Smooth muscle cell (in vitro differentiated cells): ENCODE results near the gene SULT1A2. TPM values are rescaled to one million over a fixed set of nuclear protein-coding genes. Genes with fewer than 3 reads are reported as not detected.
"Not testable (repeated sequence)": the region's sequence is repeated elsewhere in the genome, so short reads cannot be mapped to it uniquely, and the experiment has no call there.

ENCODE experiments used
- DNase-seq: peaks from one replicate; lab custom pipeline; 2025; ENCODE audit not compliant: unreplicated experiment; lab: John Stamatoyannopoulos, UW
- H2AFZ ChIP-seq: fragments of 200-600 bp; sonication (generic); 2 replicates; pipeline ENCODE4 v1.6.0; 2016; ENCODE audit warnings: antibody characterized with exemption, low read depth, mild to moderate bottlenecking
- H3F3A ChIP-seq: fragments of 200-600 bp; sonication (generic); 2 replicates; pipeline ENCODE4 v1.6.0; 2017; ENCODE audit warnings: antibody characterized with exemption, low read depth
- H3K27ac ChIP-seq: fragments of 200-600 bp; sonication (generic); 2 replicates; pipeline ENCODE4 v1.5.1; 2016; ENCODE audit warnings: low read depth, mild to moderate bottlenecking
- H3K27me3 ChIP-seq: fragments of 200-600 bp; sonication (generic); 2 replicates; pipeline ENCODE4 v1.6.1; 2016; ENCODE audit warnings: low read depth, mild to moderate bottlenecking
- H3K36me3 ChIP-seq: fragments of 200-600 bp; sonication (generic); 2 replicates; pipeline ENCODE4 v1.5.1; 2016; ENCODE audit warnings: low read depth
- H3K4me1 ChIP-seq: fragments of 200-600 bp; sonication (generic); 2 replicates; pipeline ENCODE4 v1.5.1; 2016; ENCODE audit warnings: low read depth
- H3K4me2 ChIP-seq: fragments of 200-600 bp; sonication (generic); 2 replicates; pipeline ENCODE4 v1.6.0; 2016; ENCODE audit warnings: mild to moderate bottlenecking
- H3K4me3 ChIP-seq: fragments of 200-600 bp; sonication (generic); 2 replicates; pipeline ENCODE4 v1.5.1; 2016; ENCODE audit warnings: mild to moderate bottlenecking
- H3K79me2 ChIP-seq: fragments of 200-600 bp; sonication (generic); 2 replicates; pipeline ENCODE4 v1.6.0; 2016; ENCODE audit warnings: low read depth, mild to moderate bottlenecking
- H3K9ac ChIP-seq: fragments of 200-600 bp; sonication (generic); 2 replicates; pipeline ENCODE4 v1.6.0; 2016; ENCODE audit warnings: low read depth
- H3K9me3 ChIP-seq: fragments of 200-600 bp; sonication (generic); replicated peaks from 2 replicates; pipeline ENCODE4 v1.5.1; 2016; ENCODE audit warnings: low read depth
- H4K20me1 ChIP-seq: fragments of 200-600 bp; sonication (generic); 2 replicates; pipeline ENCODE4 v1.6.0; 2016; ENCODE audit warnings: low read depth
- CTCF ChIP-seq: fragments of 200-600 bp; sonication (generic); IDR thresholded peaks from 2 replicates; pipeline ENCODE4 v1.5.1; 2017; ENCODE audit warnings: borderline replicate concordance, mild to moderate bottlenecking, antibody characterized with exemption; ENCODE audit not compliant: insufficient read depth, poor library complexity, severe bottlenecking
- WGBS: methylation state at CpG from one replicate; pipeline ENCODE4 v1.1.7; 2016; ENCODE audit warnings: low lambda C conversion rate; 5-methylcytosine and 5-hydroxymethylcytosine counted together
- polyA plus RNA-seq: library from polyadenylated mRNA; unstranded; fragments of >200 nt; fragmentation: Nextera tagmentation; extraction: Ambion mirVana; gene quantifications from 2 replicates; pipeline ENCODE4 v1.2.1, GENCODE V29; 2016
- total RNA-seq: library from RNA; depleted of rRNA; stranded (reverse); fragments of >200 nt; gene quantifications from 2 replicates; pipeline ENCODE4 v1.2.3, GENCODE V29; 2014

SULT1A2 gene
- total and polyA plus RNA-seq, 2 experiments from 2014 or later = not detected

DNA sequence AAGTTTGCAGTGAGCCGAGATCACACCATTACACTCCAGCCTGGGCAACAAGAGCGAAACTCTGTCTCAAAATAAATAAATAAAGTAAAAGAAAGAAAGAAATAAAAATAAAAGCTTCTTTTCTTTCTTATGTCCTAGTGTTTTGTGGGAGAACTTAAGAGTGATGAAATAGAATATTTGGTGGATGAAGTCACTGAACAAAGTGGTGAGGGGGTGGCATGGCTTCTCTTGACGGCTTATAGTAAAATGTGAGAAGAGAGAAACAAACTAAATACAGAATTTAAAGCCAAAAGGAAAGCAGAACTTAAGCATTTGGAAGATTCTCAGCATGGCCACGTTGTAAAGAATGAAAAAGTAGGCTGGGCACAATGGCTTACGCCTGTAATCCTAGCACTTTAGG is 27.8 kb downstream of the SULT1A2 start:
- peaks cover 4% of the 10 kb centered on the region for H3K9me3 ChIP-seq
- no peaks in the 10 kb centered on the region for H3K27me3 ChIP-seq
- H3K9ac ChIP-seq = no peak overlapping the region
- no peaks in the 10 kb centered on the region for H4K20me1 ChIP-seq
- DNase-seq = no peak
- H3K4me1 ChIP-seq = peaks cover 6% of the 10 kb centered on the region
- peaks cover 5% of the 10 kb centered on the region for H3K79me2 ChIP-seq
- no peak overlapping the region for H3K4me2 ChIP-seq
- WGBS = 75% methylated on average over 5 of the region's 5 CpGs
- no peaks in the 10 kb centered on the region for H3K36me3 ChIP-seq
- H3K27ac ChIP-seq = no peak overlapping the region
- H3K4me3 ChIP-seq = no peak overlapping the region
- H3F3A ChIP-seq = no peaks in the 10 kb centered on the region
- H2AFZ ChIP-seq = no peak overlapping the region
- TF ChIP-seq CTCF = no peak

DNA sequence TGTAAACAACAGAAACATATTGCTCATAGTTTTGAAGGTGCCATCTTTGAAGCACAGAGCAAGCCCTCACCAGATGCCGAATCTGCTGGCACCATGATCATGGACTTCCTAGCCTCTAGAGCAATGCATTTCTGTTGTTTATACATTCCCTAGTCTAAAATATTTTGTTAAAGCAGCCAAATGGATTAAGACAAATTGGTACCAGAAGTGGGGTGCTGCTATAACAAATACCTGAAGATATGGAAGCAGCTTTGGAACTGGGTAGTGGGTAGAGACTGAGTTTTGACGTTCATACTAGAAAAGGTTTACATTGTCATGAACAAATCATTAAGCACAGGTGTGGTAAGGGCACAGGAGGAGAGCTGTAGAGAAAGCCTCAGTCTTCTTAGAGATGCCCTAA is 29.6 kb downstream of the SULT1A2 start:
- no peaks in the 10 kb centered on the region for H3K27me3 ChIP-seq
- H3F3A ChIP-seq = no peaks in the 10 kb centered on the region
- H3K4me1 ChIP-seq = peaks cover 4% of the 10 kb centered on the region
- H3K9ac ChIP-seq = no peak overlapping the region
- peaks cover 4% of the 10 kb centered on the region for H3K9me3 ChIP-seq
- peaks cover 5% of the 10 kb centered on the region for H3K79me2 ChIP-seq
- H3K4me3 ChIP-seq = no peak overlapping the region
- H3K4me2 ChIP-seq = no peak overlapping the region
- H2AFZ ChIP-seq = no peak overlapping the region
- H4K20me1 ChIP-seq = no peaks in the 10 kb centered on the region
- DNase-seq = no peak
- TF ChIP-seq CTCF = no peak
- no peak overlapping the region for H3K27ac ChIP-seq
- WGBS = 98% methylated on average over 2 of the region's 2 CpGs
- no peaks in the 10 kb centered on the region for H3K36me3 ChIP-seq

DNA sequence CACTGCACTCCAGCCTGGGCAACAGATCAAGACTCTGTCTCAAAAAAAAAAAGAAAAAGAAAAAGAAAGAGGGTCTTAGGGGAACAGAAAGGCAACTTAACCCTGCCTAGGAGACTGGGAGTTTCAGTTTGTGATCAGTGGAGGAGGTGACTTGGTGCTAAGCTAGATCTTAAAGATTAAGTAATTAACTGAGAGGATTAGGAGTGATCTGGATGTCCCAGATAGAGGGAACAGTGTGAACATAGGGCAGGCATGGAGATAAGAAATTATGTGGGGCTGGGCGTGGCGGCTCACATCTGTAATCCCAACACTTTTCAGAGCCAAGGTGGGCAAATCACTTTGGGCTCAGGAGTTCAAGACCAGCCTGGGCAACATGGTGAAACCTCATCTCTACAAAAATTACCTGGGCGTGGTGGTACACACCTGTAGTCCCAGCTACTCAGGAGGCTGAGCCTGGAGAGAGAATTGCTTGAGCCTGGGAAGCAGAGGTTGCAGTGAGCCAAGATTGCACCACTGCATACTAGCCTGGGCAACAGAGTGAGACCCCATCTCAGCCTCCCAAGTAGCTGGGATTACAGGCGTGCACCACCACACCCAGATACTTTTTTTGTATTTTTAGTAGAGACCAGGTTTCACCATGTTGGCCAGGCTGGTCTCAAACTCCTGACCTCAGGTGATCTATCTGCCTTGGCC is 30.5 kb downstream of the SULT1A2 start:
- not testable (repeated sequence) for H2AFZ ChIP-seq, H3K4me3 ChIP-seq, H3K36me3 ChIP-seq, H3K9ac ChIP-seq, H3K79me2 ChIP-seq, H3K27ac ChIP-seq, H3F3A ChIP-seq, H3K4me2 ChIP-seq, H3K4me1 ChIP-seq, H4K20me1 ChIP-seq, DNase-seq, H3K27me3 ChIP-seq, H3K9me3 ChIP-seq
- WGBS = 99% methylated on average over 4 of the region's 4 CpGs

DNA sequence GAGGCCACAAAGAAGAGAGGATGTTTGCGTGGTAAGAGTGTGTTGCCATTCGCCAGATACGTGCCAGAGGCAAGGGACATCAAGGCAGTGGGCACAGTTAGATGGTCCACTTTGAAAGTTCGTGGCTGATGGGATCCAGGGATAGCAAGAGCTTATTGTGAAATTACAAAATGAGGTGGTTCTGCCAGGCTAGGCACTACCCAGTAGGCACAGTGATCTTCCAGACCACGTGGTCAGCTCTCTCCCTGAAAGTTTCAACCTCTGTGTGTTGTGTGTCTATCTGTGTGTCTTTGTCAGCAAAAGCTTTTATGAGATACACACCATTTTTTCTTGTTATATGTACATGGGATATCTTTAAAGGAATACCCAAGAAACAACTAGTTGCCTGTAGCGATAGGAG is 33.6 kb downstream of the SULT1A2 start:
- Histone ChIP-seq H4K20me1 (no peaks in the 10 kb centered on the region), H3K4me1 (no peaks in the 10 kb centered on the region), H3F3A (no peaks in the 10 kb centered on the region), H3K9me3 (peaks cover 4% of the 10 kb centered on the region), H3K4me2 (no peak overlapping the region), H3K27ac (no peak overlapping the region), H3K36me3 (no peaks in the 10 kb centered on the region), H2AFZ (no peak overlapping the region), H3K9ac (no peak overlapping the region), H3K27me3 (no peaks in the 10 kb centered on the region), H3K4me3 (no peak overlapping the region), H3K79me2 (peaks cover 5% of the 10 kb centered on the region)
- TF ChIP-seq CTCF = no peak
- DNase-seq = no peak
- WGBS = 94% methylated on average over 6 of the region's 6 CpGs
